Cardiac fibroblast (primary cell): ENCODE data around the gene EGFR.

Experiments
- DNase-seq, 2 donors: peaks; one replicate each; pipeline versions ENCODE4 v3.0.0 to v3.0.0-alpha.2; 2010; ENCODE audit warnings: low read depth in 2 of 2
- H3K4me3 ChIP-seq, 2 donors: replicated peaks in 1 of 2; 1 replicate in 1 of 2; 2 replicates in 1 of 2; pipeline ENCODE4 v1.5.1; 2011; ENCODE audit warnings: low read depth in 2 of 2, low read length in 2 of 2, mild to moderate bottlenecking in 2 of 2, moderate library complexity in 1 of 2
- CTCF ChIP-seq: IDR thresholded peaks from one replicate; pipeline ENCODE4 v1.5.1; 2011; ENCODE audit warnings: low read depth, mild to moderate bottlenecking, low read length, inconsistent platforms

Gene EGFR

DNA sequence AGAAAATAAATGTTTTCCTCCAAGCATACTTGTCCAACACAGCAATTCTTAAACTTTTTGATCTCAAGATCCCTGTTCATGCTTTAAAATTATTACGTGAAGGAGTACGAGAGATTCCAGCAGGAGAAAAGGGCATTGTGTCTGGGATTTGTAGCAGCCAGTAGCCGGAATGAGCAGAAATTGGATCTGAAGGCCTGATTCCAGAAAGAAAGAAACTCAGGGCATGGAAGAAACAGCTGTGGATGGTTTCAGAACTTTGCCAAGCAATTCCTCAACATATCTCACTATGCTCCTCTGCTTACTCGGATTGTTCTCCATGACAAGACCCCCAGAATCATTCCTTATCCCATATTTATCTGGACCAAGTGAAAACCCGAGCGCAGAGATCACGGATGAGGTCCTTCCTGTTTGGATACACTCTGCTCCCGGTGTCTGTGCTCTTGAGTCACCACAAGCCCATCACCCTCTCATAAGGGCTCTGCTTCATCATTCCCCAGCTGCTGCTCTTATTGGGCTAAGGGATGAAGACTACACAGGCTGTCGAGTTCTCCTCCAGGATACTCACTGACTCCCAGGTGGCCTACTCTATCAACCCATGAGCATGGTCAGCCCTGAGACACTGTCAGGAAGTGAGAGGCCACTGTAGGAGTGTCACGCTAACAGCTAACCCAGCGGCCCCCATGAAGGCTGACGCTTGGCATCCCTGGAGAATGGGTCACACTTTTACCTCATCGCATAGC is 225.4 kb downstream of the EGFR start:
- H3K4me3 ChIP-seq: no peak overlapping the region
- no peak for TF ChIP-seq CTCF
- DNase-seq: no peak

DNA sequence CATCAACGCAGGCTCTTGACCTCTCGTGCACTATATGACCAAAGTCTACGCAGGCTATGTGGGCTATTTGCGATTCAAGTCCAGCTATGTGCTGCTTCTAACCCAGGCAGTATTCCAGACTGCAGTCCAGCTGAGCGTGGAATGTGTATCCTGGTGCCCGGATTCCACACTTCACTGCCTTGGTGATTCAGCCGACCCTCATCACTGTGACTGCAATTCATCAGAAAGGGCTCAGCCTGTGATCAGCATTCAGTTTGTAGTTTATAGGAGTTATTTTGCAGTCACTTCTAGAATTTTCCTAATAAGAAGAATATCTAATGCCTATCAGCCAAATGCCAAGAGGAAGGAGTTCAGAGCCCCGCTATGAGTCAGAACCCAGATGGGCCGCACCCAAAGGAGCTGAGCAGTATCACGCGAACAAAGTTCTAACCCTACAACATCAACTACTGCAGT is 226.5 kb downstream of the EGFR start:
- no peak for TF ChIP-seq CTCF
- peak; percentile 20 to 66 for DNase-seq
- H3K4me3 ChIP-seq: no peak overlapping the region

GRCh38 chr7:55246171-55246570 is 227.4 kb downstream of the EGFR start:
- no peak overlapping the region for H3K4me3 ChIP-seq
- TF ChIP-seq CTCF: no peak
- peak; percentile 18 to 20 for DNase-seq

- TF ChIP-seq CTCF: no peak
- peak in 1 of 2 donors; percentile 51 for DNase-seq
- H3K4me3 ChIP-seq: no peak overlapping the region
These were observed 228.6 kb downstream of the EGFR start for GRCh38 chr7:55247428-55247827.

DNA sequence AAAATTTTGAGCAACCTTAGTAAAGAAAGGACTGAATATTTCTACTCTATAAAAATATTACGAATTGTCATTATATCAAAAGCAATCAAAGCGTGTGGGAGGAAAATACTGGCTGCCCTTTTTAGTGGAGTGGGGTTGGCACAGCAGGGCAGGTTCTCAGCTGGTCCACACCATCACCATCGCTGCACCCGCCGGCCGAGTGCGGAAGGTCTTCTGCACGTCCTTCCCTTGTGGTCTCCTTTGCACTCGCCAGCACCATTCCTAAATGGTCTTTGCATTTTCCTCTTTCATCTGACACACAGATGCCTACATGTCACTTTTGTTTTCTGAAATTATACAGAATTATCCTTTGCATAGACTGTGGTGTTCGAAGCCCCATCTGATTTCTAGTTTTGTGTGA is 229.7 kb downstream of the EGFR start:
- H3K4me3 ChIP-seq: no peak overlapping the region
- TF ChIP-seq CTCF: no peak
- no peak for DNase-seq

- TF ChIP-seq CTCF: no peak
- no peak for DNase-seq
- no peak overlapping the region for H3K4me3 ChIP-seq
These were observed 230.5 kb downstream of the EGFR start for GRCh38 chr7:55249332-55249731.

DNA sequence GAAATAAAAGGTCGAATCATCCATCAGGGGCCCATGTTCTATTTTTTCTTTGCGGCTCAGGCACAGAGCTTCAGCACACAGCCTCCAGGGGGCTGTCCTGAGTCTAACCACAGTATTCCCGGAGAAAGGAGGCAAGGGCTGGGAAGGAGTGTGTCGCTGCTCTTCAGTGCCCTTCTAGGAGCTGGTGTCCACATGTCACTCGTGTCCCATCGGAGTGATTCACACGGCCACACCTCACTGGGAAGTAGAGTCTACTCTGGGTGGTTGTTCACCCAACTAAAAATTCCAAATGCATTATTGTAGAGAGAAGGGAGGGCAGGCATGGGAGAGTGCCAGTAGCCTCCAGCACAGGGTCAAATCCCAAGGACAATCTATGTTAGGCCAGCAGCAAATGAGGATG is 231.5 kb downstream of the EGFR start:
- peak; percentile 11 to 31 for DNase-seq
- TF ChIP-seq CTCF: peak; percentile 62
- H3K4me3 ChIP-seq: no peak overlapping the region
